Epithelial cell of proximal tubule (primary cell): Measurements from ENCODE around the gene TNPO2. TPM values are rescaled to one million over a fixed set of nuclear protein-coding genes. Genes with fewer than 3 reads are reported as not detected.

ENCODE experiments used
- DNase-seq: peaks from one replicate; pipeline ENCODE4 v3.0.0-alpha.2; 2011; ENCODE audit warnings: low read depth
- H3K4me3 ChIP-seq: 2 replicates; pipeline ENCODE4 v1.5.1; 2011; ENCODE audit warnings: low read depth, mild to moderate bottlenecking, low read length
- CTCF ChIP-seq: conservative IDR thresholded peaks from 2 replicates; pipeline ENCODE4 v1.5.1; 2012; ENCODE audit warnings: low read depth, mild to moderate bottlenecking, low read length
- total RNA-seq: library from RNA; depleted of rRNA; stranded (reverse); fragments of >200 nt; gene quantifications from 2 replicates; pipeline ENCODE4 v1.2.3, GENCODE V29; 2015

Gene TNPO2
- total RNA-seq, 1 donor from 2014 or later = 21.9 TPM

- TF ChIP-seq CTCF = no peak
- no peak overlapping the region for H3K4me3 ChIP-seq
- no peak for DNase-seq
Measured at GRCh38 chr19:12660980-12661379, 62.8 kb downstream of the TNPO2 start.

DNA sequence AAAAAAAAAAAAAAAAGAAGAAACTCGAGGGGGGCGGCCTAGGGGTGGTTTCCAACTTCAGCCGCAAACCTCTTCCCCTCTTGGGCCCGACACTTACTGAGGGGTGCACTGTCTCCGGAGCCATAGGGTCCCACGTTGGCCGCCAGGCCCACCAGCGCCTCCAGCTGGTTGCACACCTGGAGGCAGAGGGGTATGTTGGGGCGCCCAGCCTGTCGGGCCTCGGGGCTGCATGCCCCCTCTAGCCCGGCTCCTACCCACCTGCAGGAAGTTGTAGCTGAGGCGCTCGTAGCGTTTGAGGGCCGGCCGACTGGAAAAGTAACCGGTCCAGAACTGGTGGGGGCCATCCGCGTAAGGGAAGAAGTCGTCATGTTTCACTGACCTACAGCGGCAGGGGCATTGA lies 65.8 kb downstream of the TNPO2 start:
- DNase-seq = no peak
- TF ChIP-seq CTCF = peak; percentile 8
- no peak overlapping the region for H3K4me3 ChIP-seq

DNA sequence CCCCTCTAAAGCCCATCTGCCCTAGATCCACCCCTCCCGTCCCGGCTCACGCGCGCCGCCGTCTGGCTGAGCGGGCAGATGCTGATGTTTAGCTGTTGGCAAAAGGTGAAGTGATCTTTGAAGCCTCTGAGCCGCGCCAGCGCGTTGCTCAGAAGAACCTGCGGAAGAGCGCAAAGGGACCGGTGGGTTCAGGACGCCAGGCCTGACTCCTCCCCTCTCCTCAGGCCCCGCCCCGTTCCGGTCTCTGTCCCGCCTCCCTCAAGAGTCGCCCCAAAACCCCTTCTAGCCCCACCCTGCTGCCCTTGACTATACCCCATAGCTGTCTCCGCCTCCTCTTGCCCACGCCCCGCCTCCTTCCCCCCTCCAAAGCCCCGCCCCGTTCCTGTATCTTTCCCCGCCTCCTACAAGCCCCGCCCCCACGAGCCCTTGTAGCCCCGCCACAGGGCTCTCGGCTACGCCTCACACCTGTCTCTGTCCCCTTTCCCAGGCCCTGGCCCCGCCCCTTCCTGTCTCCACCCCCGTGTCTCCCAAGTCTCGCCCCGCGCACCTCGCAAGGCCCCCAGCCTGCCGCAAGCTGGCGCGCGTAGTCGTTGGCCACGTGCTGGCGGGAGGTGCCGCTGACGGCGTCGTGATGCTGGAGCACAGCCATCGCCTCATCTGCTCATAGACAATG lies 66.7 kb downstream of the TNPO2 start:
- no peak for DNase-seq
- no peak overlapping the region for H3K4me3 ChIP-seq
- no peak for TF ChIP-seq CTCF

- DNase-seq = no peak
- H3K4me3 ChIP-seq = no peak overlapping the region
- no peak for TF ChIP-seq CTCF
Measured at GRCh38 chr19:12655546-12655945, 68.2 kb downstream of the TNPO2 start.

- DNase-seq = no peak
- no peak for TF ChIP-seq CTCF
- H3K4me3 ChIP-seq = no peak overlapping the region
Measured at GRCh38 chr19:12652219-12652618, 71.5 kb downstream of the TNPO2 start.

DNA sequence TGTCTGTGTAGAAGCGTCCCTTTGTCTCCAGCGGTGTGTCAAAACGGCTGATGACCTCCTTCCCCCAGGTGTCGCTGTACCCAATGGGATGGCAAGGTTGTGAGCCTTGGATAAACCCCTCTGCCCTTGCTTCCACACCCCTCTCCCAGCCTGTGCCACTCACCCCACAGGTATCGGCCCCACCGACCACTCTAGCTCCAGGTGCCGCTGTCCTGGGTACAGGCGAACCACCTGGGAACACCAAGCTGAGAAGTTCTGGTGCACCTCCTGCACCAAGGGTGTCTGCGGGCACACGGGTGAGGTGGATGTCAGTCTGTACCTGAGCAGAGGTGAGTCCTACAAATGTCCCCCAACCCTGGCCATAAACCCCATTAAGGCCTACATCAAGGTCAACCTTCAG lies 73.8 kb downstream of the TNPO2 start:
- DNase-seq = no peak
- H3K4me3 ChIP-seq = no peak overlapping the region
- no peak for TF ChIP-seq CTCF

Other genes with a start within 250 kb of the TNPO2 start
- gene ZNF709, start 239.1 kb downstream of the TNPO2 start, total RNA-seq = 1.2 and 1.9 TPM in 2 replicates
- 3.0 and 3.3 TPM in 2 replicates for gene ZNF564, start 172.4 kb downstream of the TNPO2 start, total RNA-seq
- 1.2 and 2.0 TPM in 2 replicates for gene ZNF490, start 113.1 kb downstream of the TNPO2 start, total RNA-seq
- gene ZNF791, start 113.0 kb downstream of the TNPO2 start, total RNA-seq = 4.1 and 5.5 TPM in 2 replicates
- gene MAN2B1, start 57.2 kb downstream of the TNPO2 start, total RNA-seq = 41.7 and 64.2 TPM in 2 replicates
- 3.6 and 10.8 TPM in 2 replicates for gene WDR83, start 57.1 kb downstream of the TNPO2 start, total RNA-seq
- 108 and 134 TPM in 2 replicates for gene DHPS, start 42.1 kb downstream of the TNPO2 start, total RNA-seq
- not detected in 2 replicates for gene GNG14, start 35.9 kb downstream of the TNPO2 start, total RNA-seq
- 18.5 and 21.3 TPM in 2 replicates for gene FBXW9, start 27.3 kb downstream of the TNPO2 start, total RNA-seq
- gene TRIR, start 10.8 kb upstream of the TNPO2 start, total RNA-seq = 430 and 635 TPM in 2 replicates
- 86.6 and 151 TPM in 2 replicates for gene GET3, start 13.6 kb upstream of the TNPO2 start, total RNA-seq
- gene BEST2, start 27.9 kb upstream of the TNPO2 start, total RNA-seq = not detected in 2 replicates
- 12.3 and 26.3 TPM in 2 replicates for gene HOOK2, start 51.6 kb upstream of the TNPO2 start, total RNA-seq
- gene JUNB, start 67.6 kb upstream of the TNPO2 start, total RNA-seq = 127 and 251 TPM in 2 replicates
- gene PRDX2, start 77.9 kb upstream of the TNPO2 start, total RNA-seq = 463 and 571 TPM in 2 replicates
- not detected in 2 replicates for gene THSD8, start 78.1 kb upstream of the TNPO2 start, total RNA-seq
- gene RNASEH2A, start 82.7 kb upstream of the TNPO2 start, total RNA-seq = 49.6 and 62.7 TPM in 2 replicates
- not detected in 2 replicates for gene RTBDN, start 110.6 kb upstream of the TNPO2 start, total RNA-seq
- gene MAST1, start 114.6 kb upstream of the TNPO2 start, total RNA-seq = 0.22 and 1.5 TPM in 2 replicates
- gene DNASE2, start 157.5 kb upstream of the TNPO2 start, total RNA-seq = 21.0 and 24.0 TPM in 2 replicates
- 0.51 TPM in 1 of 2 replicates, not detected in the other for gene KLF1, start 163.3 kb upstream of the TNPO2 start, total RNA-seq
- gene GCDH, start 167.2 kb upstream of the TNPO2 start, total RNA-seq = 43.4 and 49.1 TPM in 2 replicates
- gene SYCE2, start 195.4 kb upstream of the TNPO2 start, total RNA-seq = 0.22 and 1.3 TPM in 2 replicates
- 89.1 and 101 TPM in 2 replicates for gene FARSA, start 209.8 kb upstream of the TNPO2 start, total RNA-seq
- gene CALR, start 214.7 kb upstream of the TNPO2 start, total RNA-seq = 1,613 and 1,812 TPM in 2 replicates
- gene RAD23A, start 221.9 kb upstream of the TNPO2 start, total RNA-seq = 108 and 129 TPM in 2 replicates
- gene GADD45GIP1, start 233.3 kb upstream of the TNPO2 start, total RNA-seq = 87.2 and 105 TPM in 2 replicates
- gene DAND5, start 245.6 kb upstream of the TNPO2 start, total RNA-seq = 0.06 and 0.07 TPM in 2 replicates